Measurements from ENCODE around the gene FBXL17.

The FBXL17 gene

GRCh38 chr5:108324886-108325285 lies 57.0 kb downstream of the FBXL17 start:
- Histone ChIP-seq H2AFZ (ENCODE audit: low read depth, low read length) (no peak overlapping the region), H3K9me3 (ENCODE audit: insufficient read depth, low read length, severe bottlenecking) (no peaks in the 10 kb centered on the region), H3K4me2 (ENCODE audit: insufficient read depth, low read length) (no peak overlapping the region), H4K20me1 (ENCODE audit: insufficient read depth, low read length) (no peaks in the 10 kb centered on the region), H3K4me3 (ENCODE audit: low read depth in 1 of 2, low read length in 2 of 2) (no peak overlapping the region), H3K27ac (ENCODE audit: low read length) (no peak overlapping the region), H3K27me3 (ENCODE audit: insufficient read depth, low read length, poor library complexity) (no peaks in the 10 kb centered on the region), H3K36me3 (ENCODE audit: insufficient read depth, low read length) (no peaks in the 10 kb centered on the region), H3K79me2 (ENCODE audit: insufficient read depth, low read length) (no peaks in the 10 kb centered on the region), H3K9ac (ENCODE audit: low read depth, low read length) (no peak overlapping the region), H3K4me1 (ENCODE audit: insufficient read depth, low read length) (no peaks in the 10 kb centered on the region)
- DNase-seq (no peak), ATAC-seq (ENCODE audit: insufficient read depth, low read depth) (no peak)
- TF ChIP-seq CTCF (IDR thresholded peaks at IDR 0.05; ENCODE audit: borderline replicate concordance, extremely low read depth, low read length, poor library complexity, severe bottlenecking), result no peak

GRCh38 chr5:108321341-108321740 lies 60.6 kb downstream of the FBXL17 start:
- H3K36me3 ChIP-seq (ENCODE audit: insufficient read depth, low read length), result no peaks in the 10 kb centered on the region
- H3K79me2 ChIP-seq (ENCODE audit: insufficient read depth, low read length), result no peaks in the 10 kb centered on the region
- H3K4me3 ChIP-seq (ENCODE audit: low read depth in 1 of 2, low read length in 2 of 2), result no peak overlapping the region
- no peaks in the 10 kb centered on the region for H3K9me3 ChIP-seq (ENCODE audit: insufficient read depth, low read length, severe bottlenecking)
- no peak overlapping the region for H2AFZ ChIP-seq (ENCODE audit: low read depth, low read length)
- H3K4me2 ChIP-seq (ENCODE audit: insufficient read depth, low read length), result no peak overlapping the region
- TF ChIP-seq CTCF (IDR thresholded peaks at IDR 0.05; ENCODE audit: borderline replicate concordance, extremely low read depth, low read length, poor library complexity, severe bottlenecking) (no peak), EZH2 (IDR thresholded peaks at IDR 0.05; ENCODE audit: borderline replicate concordance, low read depth, low read length, severe bottlenecking) (no peak)
- ATAC-seq (ENCODE audit: insufficient read depth, low read depth) (no peak), DNase-seq (no peak)
- no peak overlapping the region for H3K9ac ChIP-seq (ENCODE audit: low read depth, low read length)
- H3K27me3 ChIP-seq (ENCODE audit: insufficient read depth, low read length, poor library complexity), result no peaks in the 10 kb centered on the region
- no peaks in the 10 kb centered on the region for H4K20me1 ChIP-seq (ENCODE audit: insufficient read depth, low read length)
- H3K4me1 ChIP-seq (ENCODE audit: insufficient read depth, low read length), result no peaks in the 10 kb centered on the region
- H3K27ac ChIP-seq (ENCODE audit: low read length), result no peak overlapping the region

- H3K27me3 ChIP-seq (ENCODE audit: insufficient read depth, low read length, poor library complexity), result no peaks in the 10 kb centered on the region
- TF ChIP-seq EZH2 (IDR thresholded peaks at IDR 0.05; ENCODE audit: borderline replicate concordance, low read depth, low read length, severe bottlenecking) (no peak), CTCF (IDR thresholded peaks at IDR 0.05; ENCODE audit: borderline replicate concordance, extremely low read depth, low read length, poor library complexity, severe bottlenecking) (no peak)
- H3K4me2 ChIP-seq (ENCODE audit: insufficient read depth, low read length), result no peak overlapping the region
- H3K79me2 ChIP-seq (ENCODE audit: insufficient read depth, low read length), result no peaks in the 10 kb centered on the region
- ATAC-seq (ENCODE audit: insufficient read depth, low read depth) (no peak), DNase-seq (no peak)
- H2AFZ ChIP-seq (ENCODE audit: low read depth, low read length), result no peak overlapping the region
- no peak overlapping the region for H3K4me3 ChIP-seq (ENCODE audit: low read depth in 1 of 2, low read length in 2 of 2)
- H3K9me3 ChIP-seq (ENCODE audit: insufficient read depth, low read length, severe bottlenecking), result no peaks in the 10 kb centered on the region
- no peak overlapping the region for H3K27ac ChIP-seq (ENCODE audit: low read length)
- H3K9ac ChIP-seq (ENCODE audit: low read depth, low read length), result no peak overlapping the region
- H3K36me3 ChIP-seq (ENCODE audit: insufficient read depth, low read length), result no peaks in the 10 kb centered on the region
- no peaks in the 10 kb centered on the region for H4K20me1 ChIP-seq (ENCODE audit: insufficient read depth, low read length)
- no peaks in the 10 kb centered on the region for H3K4me1 ChIP-seq (ENCODE audit: insufficient read depth, low read length)
These were observed 61.7 kb downstream of the FBXL17 start for GRCh38 chr5:108320231-108320630.

GRCh38 chr5:108315829-108316228 lies 66.1 kb downstream of the FBXL17 start:
- H3K9me3 ChIP-seq (ENCODE audit: insufficient read depth, low read length, severe bottlenecking), result no peaks in the 10 kb centered on the region
- DNase-seq (no peak), ATAC-seq (ENCODE audit: insufficient read depth, low read depth) (no peak)
- H3K27ac ChIP-seq (ENCODE audit: low read length), result no peak overlapping the region
- H3K4me3 ChIP-seq (ENCODE audit: low read depth in 1 of 2, low read length in 2 of 2), result no peak overlapping the region
- no peaks in the 10 kb centered on the region for H4K20me1 ChIP-seq (ENCODE audit: insufficient read depth, low read length)
- no peak overlapping the region for H3K9ac ChIP-seq (ENCODE audit: low read depth, low read length)
- no peak overlapping the region for H3K4me2 ChIP-seq (ENCODE audit: insufficient read depth, low read length)
- H3K79me2 ChIP-seq (ENCODE audit: insufficient read depth, low read length), result no peaks in the 10 kb centered on the region
- no peak for TF ChIP-seq EZH2 (IDR thresholded peaks at IDR 0.05; ENCODE audit: borderline replicate concordance, low read depth, low read length, severe bottlenecking)
- H3K36me3 ChIP-seq (ENCODE audit: insufficient read depth, low read length), result no peaks in the 10 kb centered on the region
- no peaks in the 10 kb centered on the region for H3K4me1 ChIP-seq (ENCODE audit: insufficient read depth, low read length)
- H2AFZ ChIP-seq (ENCODE audit: low read depth, low read length), result no peak overlapping the region
- H3K27me3 ChIP-seq (ENCODE audit: insufficient read depth, low read length, poor library complexity), result no peaks in the 10 kb centered on the region

Measured in DND-41 (cell line).